GM10847 (cell line): ENCODE data around the gene NDUFAF8.

ENCODE experiments used
- POLR2A ChIP-seq: IDR thresholded peaks from 2 replicates; pipeline ENCODE4 v1.6.1; 2011; ENCODE audit not compliant: insufficient read length; ENCODE audit errors: extremely low read depth

The NDUFAF8 gene

DNA sequence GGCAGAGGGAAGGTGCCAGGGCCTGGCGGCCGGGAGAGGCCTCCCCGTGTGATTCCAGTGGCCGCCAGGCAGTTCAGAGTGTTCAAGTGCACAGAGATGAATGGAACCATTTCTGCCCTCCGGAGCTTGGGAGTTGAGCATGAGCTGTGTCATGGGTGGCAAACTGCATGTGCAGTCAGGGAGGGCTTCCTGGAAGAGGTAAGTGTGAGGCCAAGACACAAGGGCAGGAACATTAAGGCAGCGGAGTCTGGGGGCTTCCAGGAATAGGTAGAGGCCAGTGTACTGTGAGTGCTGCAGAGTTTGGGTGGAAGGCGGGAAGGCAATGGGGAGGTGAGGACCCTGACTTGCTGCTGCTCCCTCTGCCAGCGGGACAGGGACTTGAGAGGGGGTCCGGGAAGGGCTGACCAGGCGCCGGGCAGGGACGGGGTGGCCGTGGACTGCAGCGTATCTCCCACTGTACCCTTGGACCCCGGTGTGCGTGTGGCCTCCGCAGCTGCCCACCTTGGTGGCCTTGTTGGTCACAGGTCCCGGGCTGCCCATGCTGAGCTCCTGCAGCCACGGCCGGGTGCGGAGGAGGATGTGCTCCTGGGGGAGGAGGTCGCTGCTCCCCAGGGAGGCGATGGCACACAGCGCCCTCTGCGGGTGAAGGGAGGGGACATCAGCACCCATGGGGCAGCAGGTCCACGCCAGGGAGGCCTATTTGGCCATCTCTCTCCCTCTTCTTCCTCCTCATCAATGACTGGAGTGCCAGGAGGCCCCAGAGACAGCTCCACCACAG lies 8.9 kb upstream of the NDUFAF8 start:
- no peak for TF ChIP-seq POLR2A

DNA sequence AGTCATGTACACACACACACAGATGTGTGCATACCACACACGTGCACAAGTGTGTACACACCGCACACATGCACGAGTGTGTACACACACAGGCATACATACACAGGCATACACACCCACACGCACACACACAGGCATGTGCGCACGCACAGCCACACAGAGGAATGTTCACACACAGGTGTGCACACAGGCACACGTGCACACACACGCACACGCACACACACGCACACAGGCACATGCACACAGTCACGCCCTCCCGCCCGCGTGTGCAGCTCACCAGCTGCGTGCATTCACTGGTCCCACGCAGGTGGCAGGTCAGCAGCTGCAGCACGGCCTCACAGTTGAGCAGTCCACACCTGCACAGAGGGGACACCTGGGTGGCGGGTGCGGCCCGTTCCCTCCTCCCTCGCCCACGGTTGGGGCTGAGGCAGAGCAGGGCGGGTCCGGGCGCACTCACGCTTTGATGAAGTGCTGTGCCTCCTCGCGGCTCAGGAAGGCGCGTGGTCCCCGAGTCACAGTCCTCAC lies 7.9 kb upstream of the NDUFAF8 start:
- no peak for TF ChIP-seq POLR2A

DNA sequence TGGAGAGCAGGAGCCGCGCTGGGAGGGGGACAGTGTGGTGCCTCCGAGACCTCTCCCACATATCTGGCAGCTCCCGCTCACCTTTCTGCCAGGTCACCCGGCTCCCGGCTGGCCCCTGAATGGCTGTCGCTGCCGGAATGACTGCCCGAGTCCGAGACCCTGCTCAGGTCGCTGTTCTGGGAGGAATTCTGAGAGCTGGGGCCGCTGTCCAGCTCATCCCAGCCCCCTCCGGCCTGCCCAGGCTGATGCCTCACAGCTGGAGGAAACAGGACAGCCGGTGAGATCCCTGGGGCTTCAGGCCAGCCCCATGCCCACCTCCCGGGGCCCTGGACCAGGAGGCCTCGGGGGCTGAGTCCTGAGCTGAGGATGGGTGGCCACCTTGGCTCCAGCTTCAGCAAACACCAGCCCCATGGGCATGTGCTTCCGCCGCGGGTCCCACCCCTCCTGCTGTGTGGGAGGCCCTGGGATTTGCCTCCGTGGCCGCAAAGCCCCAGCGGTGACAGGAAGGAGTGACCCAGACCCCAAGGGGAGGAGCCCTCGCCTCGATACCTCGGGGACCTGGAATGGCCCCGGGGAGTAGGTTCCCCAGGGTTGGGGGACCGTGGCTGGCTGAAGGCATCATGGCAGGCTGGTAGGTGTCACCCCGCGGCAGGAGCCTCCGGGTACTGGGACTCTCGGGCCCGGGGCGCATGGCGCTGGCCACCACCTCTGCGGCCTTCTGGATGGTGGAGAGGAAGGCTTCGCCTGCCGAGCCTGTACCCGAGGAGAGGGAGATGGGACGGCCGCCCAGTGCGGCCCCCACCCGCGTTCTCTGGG lies 7.1 kb upstream of the NDUFAF8 start:
- TF ChIP-seq POLR2A, result no peak

DNA sequence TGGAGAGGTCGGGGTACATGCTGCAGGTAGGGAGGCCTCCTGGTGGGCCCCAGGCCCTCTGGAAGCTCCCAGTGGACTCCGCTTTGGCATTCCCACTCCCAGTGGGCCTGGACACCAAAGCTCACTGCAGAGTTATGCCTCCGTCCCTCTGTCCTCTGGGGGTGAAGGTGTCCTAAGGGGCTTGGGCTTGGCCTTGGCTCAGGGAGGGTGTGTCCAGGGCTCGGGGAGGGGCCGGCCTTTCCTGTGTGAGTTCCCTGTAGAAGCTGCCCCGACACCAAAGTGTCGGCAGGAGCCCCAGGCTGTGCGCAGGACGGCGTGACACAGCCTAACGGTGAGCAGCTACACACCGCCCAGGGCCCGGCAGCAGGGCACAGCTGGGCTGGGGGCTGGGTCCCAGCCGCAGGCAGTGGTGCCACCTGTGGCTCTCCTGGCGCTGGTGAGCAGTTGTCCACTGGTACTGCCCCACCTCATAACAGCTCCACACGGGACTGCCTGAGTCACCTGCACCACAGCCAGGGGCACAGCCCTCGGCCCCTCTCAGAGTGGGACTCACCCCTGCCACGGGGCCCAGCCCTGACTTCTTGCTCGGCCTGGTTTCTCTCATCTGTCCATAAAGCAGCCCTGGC lies 6.4 kb upstream of the NDUFAF8 start:
- no peak for TF ChIP-seq POLR2A

DNA sequence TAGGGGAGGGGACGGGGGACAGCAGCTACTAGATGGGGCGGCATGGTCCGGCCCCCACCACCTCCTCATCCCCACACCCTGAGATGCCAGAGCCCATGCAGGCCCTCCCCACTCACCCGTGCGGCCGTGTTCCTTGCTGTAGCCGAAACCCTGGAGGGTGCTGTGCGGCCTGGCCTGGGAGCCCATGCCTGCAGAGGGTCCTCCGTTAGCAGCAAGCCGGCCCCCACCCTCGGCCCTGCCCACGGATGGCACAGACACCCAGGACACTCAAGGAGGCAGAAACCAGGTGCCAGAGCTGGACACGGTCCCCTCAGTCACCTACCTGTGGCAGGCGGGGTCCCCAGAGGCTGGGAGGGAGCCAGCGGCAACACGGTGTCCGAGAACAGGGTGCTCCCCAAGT lies 5.8 kb upstream of the NDUFAF8 start:
- TF ChIP-seq POLR2A, result no peak

DNA sequence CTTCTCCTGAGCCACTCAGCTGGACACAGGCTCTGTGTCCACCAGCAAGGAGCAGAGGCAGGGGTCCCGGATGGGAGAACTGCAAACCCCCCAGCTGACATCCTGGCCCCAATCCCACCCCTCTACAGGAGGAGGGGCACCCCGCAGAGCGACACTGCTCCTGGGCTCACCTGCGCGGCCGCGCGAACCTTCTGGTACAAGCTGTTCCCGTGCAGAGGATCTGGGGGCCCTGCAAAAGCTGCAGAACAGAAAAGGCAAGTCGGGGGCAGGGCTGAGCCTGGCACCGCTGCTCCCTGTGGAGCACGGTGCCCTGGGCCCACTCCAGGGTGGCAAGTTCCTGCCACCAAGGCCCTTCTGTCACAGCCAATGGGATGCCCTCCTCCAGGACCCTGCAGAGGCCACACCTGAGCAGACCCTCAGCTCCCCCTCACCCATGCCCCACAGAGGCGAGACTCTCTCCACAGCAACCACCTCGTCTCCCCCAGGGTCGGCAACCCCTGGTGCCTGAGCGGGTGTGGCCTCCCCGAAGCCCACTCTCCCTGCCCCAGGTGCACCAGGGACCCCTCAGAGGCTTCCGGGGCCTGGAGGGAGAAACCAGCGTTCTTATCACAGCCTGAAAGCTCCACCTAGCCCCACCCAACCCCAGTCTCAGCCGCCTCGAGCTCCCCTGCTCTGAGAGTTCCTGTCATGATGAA lies 5.2 kb upstream of the NDUFAF8 start:
- TF ChIP-seq POLR2A, result no peak

DNA sequence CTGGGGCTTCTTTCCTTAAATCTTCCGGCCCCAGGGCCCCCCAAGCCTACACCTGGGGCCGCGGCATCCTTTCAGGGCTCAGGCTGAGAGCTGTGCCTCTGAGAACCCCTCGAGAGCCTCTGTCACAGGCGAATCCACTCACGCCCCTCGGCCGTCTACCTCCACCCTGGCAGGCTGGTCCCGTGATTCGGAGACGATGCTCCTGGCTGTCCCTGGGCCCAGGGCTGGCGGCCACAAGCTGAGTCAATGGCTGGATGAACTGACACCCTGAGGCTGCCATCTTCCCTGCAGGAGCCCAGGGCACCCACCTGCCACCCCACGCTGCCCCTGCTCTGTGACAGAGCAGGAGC lies 4.6 kb upstream of the NDUFAF8 start:
- no peak for TF ChIP-seq POLR2A

- TF ChIP-seq POLR2A, result no peak
Observed at GRCh38 chr17:81234940-81235821, 3.9 kb upstream of the NDUFAF8 start.

- no peak for TF ChIP-seq POLR2A
Observed at GRCh38 chr17:81235822-81236740, 3.0 kb upstream of the NDUFAF8 start.

- no peak for TF ChIP-seq POLR2A
Observed at GRCh38 chr17:81236784-81237183, 2.3 kb upstream of the NDUFAF8 start.

- no peak for TF ChIP-seq POLR2A
Observed at GRCh38 chr17:81237591-81238489, 1.3 kb upstream of the NDUFAF8 start.

- TF ChIP-seq POLR2A, result no peak
Observed at GRCh38 chr17:81238490-81238814, 666 bp upstream of the NDUFAF8 start.
